Prostate gland (tissue), 2 donors: Measurements from ENCODE around the gene BUD23. TPM values are rescaled to one million over a fixed set of nuclear protein-coding genes. Genes with fewer than 3 reads are reported as not detected.
A peak's percentile ranks its signal among the peaks of the same experiment; 100 is the strongest.

Experiments used
- DNase-seq: peaks from one replicate; pipeline ENCODE4 v3.0.0-alpha.2; 2019; ENCODE audit warnings: low spot score
- H3K27ac ChIP-seq, 2 donors: fragments of 200-600 bp; sonication (generic); 2 replicates each; pipeline ENCODE4 v1.5.1; 2017 to 2019
- H3K27me3 ChIP-seq: fragments of 200-600 bp; sonication (generic); replicated peaks from 2 replicates; pipeline ENCODE4 v1.5.1; 2019; ENCODE audit not compliant: insufficient read depth
- H3K36me3 ChIP-seq, 2 donors: fragments of 200-600 bp; sonication (generic); 1 replicate in 1 of 2; 2 replicates in 1 of 2; pipeline versions ENCODE4 v1.5.1 to v1.8.1; 2017 to 2019
- H3K4me1 ChIP-seq: fragments of 200-600 bp; sonication (generic); replicated peaks from 2 replicates; pipeline ENCODE4 v1.5.1; 2019
- H3K4me3 ChIP-seq, 2 donors: fragments of 200-600 bp; sonication (generic); 2 replicates each; pipeline ENCODE4 v1.5.1; 2017 to 2019
- H3K9me3 ChIP-seq: fragments of 200-600 bp; sonication (generic); 2 replicates; pipeline ENCODE4 v1.5.1; 2017
- POLR2A ChIP-seq: fragments of 450-650 bp; IDR thresholded peaks from one replicate; pipeline ENCODE4 v1.6.1; 2016; ENCODE audit warnings: antibody characterized with exemption, mild to moderate bottlenecking
- POLR2AphosphoS5 ChIP-seq: sonication (generic); formaldehyde crosslinking; IDR thresholded peaks from one replicate; pipeline ENCODE4 v1.6.1; 2017; ENCODE audit warnings: antibody characterized with exemption
- WGBS: methylation state at CpG from one replicate; pipeline ENCODE4 v1.1.5; 2018; 5-methylcytosine and 5-hydroxymethylcytosine counted together
- intact Hi-C: fragments of 100-400 bp; cut with DNase I; formaldehyde crosslinking; loops from one replicate; pipeline ENCODE4 v1.14.2; 2022
- total RNA-seq, 2 donors: library from RNA; depleted of rRNA; stranded (reverse); fragments of >200 nt; gene quantifications; one replicate each; pipeline ENCODE4 v1.1.0, GENCODE V29; 2016
- TF ChIP-seq, protein P1 (sequence below), 4 experiments: fragments of 200-600 bp in 2 of 4; fragments of 450-650 bp in 2 of 4; sonication (generic) in 2 of 4; IDR thresholded peaks; 1 replicate in 3 of 4; 2 replicates in 1 of 4; pipeline ENCODE4 v1.5.1; 2016 to 2019; ENCODE audit warnings: antibody characterized with exemption in 4 of 4, mild to moderate bottlenecking in 2 of 4, moderate library complexity in 2 of 4

BUD23 gene
- total RNA-seq, 2 donors from 2014 or later: 72.3 to 196 TPM

DNA sequence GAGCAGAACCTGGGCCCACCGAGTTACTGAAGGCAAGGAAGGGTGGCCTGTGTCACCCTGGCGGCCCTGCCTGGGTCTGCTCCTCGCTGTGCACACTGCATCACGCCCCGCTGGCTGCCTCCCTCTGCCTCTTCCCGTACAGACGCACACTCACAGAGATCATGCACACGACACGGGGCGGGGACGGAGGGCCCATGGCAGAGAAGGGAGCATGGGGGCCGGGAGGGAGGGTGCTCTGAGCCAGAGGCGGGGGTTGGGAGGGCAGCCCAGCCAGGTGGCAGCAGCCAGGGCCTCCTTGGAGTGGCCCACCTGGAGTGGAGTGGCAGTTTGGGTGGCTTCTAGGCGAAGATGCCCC lies 16.6 kb downstream of the BUD23 start:
- WGBS: 82% methylated on average over 14 of the region's 14 CpGs
- peaks cover 6% of the 10 kb centered on the region for H3K4me1 ChIP-seq
- no peaks in the 10 kb centered on the region for H3K27me3 ChIP-seq
- DNase-seq: no peak
- H3K36me3 ChIP-seq: no peaks in the 10 kb centered on the region
- TF ChIP-seq POLR2A (no peak), POLR2AphosphoS5 (no peak)
- TF ChIP-seq, protein P1, sequence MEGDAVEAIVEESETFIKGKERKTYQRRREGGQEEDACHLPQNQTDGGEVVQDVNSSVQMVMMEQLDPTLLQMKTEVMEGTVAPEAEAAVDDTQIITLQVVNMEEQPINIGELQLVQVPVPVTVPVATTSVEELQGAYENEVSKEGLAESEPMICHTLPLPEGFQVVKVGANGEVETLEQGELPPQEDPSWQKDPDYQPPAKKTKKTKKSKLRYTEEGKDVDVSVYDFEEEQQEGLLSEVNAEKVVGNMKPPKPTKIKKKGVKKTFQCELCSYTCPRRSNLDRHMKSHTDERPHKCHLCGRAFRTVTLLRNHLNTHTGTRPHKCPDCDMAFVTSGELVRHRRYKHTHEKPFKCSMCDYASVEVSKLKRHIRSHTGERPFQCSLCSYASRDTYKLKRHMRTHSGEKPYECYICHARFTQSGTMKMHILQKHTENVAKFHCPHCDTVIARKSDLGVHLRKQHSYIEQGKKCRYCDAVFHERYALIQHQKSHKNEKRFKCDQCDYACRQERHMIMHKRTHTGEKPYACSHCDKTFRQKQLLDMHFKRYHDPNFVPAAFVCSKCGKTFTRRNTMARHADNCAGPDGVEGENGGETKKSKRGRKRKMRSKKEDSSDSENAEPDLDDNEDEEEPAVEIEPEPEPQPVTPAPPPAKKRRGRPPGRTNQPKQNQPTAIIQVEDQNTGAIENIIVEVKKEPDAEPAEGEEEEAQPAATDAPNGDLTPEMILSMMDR (IDR thresholded peaks at IDR 0.05): no peak
- H3K9me3 ChIP-seq: no peaks in the 10 kb centered on the region
- intact Hi-C loops: no loop called here
- H3K27ac ChIP-seq: no peak overlapping the region
- H3K4me3 ChIP-seq: no peak overlapping the region

DNA sequence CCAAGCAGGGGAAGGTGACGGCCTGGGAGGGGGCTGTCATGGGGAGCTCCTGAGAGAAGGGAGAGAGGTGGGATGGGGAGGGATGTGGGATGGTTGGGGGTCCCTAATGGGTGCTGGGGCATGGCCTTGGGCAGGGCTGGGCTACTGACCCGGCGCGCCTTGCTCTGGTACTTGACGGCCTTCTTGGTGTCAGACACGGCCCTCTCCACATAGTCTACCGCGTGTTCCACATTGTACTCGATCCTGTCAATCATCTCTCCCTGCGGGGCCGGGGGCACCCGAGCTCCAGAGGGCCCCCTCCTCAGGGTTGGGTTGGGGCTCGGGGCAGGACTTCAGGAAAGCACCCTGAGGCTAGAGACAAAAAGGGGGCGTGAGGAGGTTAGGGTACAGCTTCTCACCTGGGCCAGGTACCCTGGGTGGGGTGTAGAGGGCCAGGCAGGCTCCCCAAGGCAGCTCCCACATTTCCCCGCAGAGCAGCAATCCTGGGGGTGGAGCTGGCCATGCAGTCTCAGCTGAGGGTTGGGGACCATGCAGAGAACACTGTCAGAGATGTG lies 17.3 kb downstream of the BUD23 start:
- H3K36me3 ChIP-seq: no peaks in the 10 kb centered on the region

DNA sequence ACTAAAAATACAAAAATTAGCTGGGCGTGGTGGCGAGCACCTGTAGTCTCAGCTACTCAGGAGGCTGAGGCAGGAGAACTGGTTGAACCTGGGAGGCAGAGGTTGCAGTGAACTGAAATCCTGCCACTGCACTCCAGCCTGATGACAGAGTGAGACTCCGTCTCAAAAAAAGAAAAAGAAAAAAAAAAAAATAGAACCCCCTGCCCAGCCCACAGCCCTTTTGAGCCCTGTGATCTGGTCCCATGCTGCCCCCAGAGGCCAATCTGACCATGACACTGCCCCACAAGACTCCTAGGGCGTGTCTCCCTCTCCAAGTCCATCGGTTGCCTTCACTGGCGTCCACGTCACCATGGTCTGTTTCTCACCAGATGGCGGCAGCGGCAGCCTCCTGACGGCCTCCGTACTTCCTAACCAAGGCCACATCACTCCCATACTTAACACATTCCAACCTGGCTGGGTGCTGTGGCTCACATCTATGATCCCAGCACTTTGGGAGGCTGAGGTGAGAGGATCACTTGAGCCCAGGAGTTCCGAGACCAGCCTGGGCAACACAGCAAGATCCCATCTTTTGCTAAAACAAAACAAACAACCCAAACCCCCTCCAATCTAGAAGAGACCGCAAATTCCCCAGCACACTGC lies 18.1 kb downstream of the BUD23 start:
- H3K36me3 ChIP-seq: no peaks in the 10 kb centered on the region
- TF ChIP-seq, protein P1 (IDR thresholded peaks at IDR 0.05): peak in 1 of 4 experiments; percentile 32
- no peak for TF ChIP-seq POLR2AphosphoS5
- H3K4me1 ChIP-seq: peaks cover 6% of the 10 kb centered on the region
- DNase-seq: no peak
- no peak overlapping the region for H3K4me3 ChIP-seq
- intact Hi-C loops: no loop called here
- H3K27ac ChIP-seq: no peak overlapping the region
- WGBS: 77% methylated on average over 13 of the region's 13 CpGs
- no peaks in the 10 kb centered on the region for H3K9me3 ChIP-seq
- H3K27me3 ChIP-seq: no peaks in the 10 kb centered on the region

More for the DNA sequence above, 17.3 kb downstream of the BUD23 start:
- Histone ChIP-seq H3K4me3 (no peak overlapping the region), H3K9me3 (no peaks in the 10 kb centered on the region), H3K27ac (no peak overlapping the region), H3K27me3 (no peaks in the 10 kb centered on the region), H3K4me1 (peaks cover 6% of the 10 kb centered on the region)
- TF ChIP-seq POLR2AphosphoS5 (no peak), POLR2A (no peak)
- TF ChIP-seq, protein P1 (IDR thresholded peaks at IDR 0.05): no peak
- intact Hi-C loops: no loop called here
- 88% methylated on average over 15 of the region's 15 CpGs for WGBS
- no peak for DNase-seq

DNA sequence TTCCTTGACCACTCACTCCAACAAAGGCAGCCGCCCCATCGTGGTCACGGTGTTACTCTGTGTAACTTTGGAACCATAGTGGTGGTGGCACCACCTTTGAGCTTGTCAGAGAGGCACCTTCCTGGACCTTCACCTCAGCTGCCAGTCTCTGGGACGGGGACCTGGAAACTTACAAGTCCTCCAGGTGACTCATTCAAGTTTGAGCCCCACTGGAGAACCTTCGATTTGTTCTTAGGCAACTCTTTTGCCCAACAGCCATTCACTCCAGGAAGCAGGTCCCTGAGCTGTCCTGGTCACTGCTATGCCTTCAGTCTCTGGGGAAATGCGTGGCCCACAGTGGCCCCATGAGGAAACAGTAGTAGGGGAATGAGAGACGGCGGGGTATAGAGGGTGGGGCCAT lies 18.8 kb downstream of the BUD23 start:
- no peaks in the 10 kb centered on the region for H3K9me3 ChIP-seq
- H3K4me1 ChIP-seq: peaks cover 6% of the 10 kb centered on the region
- H3K27me3 ChIP-seq: no peaks in the 10 kb centered on the region
- H3K27ac ChIP-seq: no peak overlapping the region
- intact Hi-C loops: no loop called here
- TF ChIP-seq POLR2A (no peak), POLR2AphosphoS5 (no peak)
- TF ChIP-seq, protein P1 (IDR thresholded peaks at IDR 0.05): no peak
- DNase-seq: no peak
- H3K36me3 ChIP-seq: no peaks in the 10 kb centered on the region
- H3K4me3 ChIP-seq: no peak overlapping the region
- 88% methylated on average over 8 of the region's 8 CpGs for WGBS

DNA sequence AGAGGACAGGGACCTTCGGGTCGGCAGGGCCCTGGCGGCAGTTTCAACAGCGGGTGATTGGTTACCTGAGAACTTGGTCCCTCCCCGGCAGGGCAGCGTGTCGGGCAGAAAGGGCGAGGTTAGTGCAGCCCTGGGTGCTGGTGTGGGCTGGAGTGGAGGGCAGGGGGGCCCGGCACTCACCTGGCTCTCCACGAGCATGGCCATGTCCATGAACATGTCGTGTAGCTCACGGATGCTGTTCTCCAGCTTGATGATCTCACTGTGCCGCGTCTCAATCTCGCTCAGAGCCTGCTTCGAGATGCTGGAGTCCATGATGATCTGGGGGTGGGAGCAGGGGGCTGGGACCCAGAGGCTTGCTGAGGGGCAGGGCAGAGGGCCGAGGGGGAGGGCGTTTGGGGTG lies 19.3 kb downstream of the BUD23 start:
- no peaks in the 10 kb centered on the region for H3K36me3 ChIP-seq
- WGBS: 89% methylated on average over 18 of the region's 18 CpGs
- intact Hi-C loops: no loop called here
- no peaks in the 10 kb centered on the region for H3K9me3 ChIP-seq
- no peak overlapping the region for H3K27ac ChIP-seq
- no peak overlapping the region for H3K4me3 ChIP-seq
- H3K4me1 ChIP-seq: peaks cover 6% of the 10 kb centered on the region
- TF ChIP-seq, protein P1 (IDR thresholded peaks at IDR 0.05): no peak
- TF ChIP-seq POLR2A: no peak
- TF ChIP-seq POLR2AphosphoS5: no peak
- H3K27me3 ChIP-seq: no peaks in the 10 kb centered on the region
- DNase-seq: no peak
